ENCODE results near the gene WDHD1.

The WDHD1 gene

DNA sequence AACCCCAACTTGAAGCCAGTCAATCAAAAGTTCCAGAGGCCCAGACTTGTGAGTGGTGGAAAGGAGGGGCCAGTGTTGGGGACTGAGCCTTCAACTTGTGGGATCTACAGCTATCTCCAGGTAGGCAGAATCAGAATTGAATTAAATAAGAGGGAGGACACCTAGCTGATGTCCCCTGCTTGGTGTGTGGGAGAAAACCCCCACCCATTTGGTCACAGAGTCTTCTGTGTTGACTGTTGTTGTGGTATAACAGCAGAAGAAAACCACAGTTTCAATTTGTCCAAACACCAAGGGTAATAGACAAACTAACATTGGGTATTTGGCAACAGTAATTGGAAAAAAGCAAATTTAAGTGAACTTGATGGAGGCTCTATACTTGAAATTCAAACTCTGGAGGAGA is 120.8 kb downstream of the WDHD1 start:
- Histone ChIP-seq H3K4me2 (ENCODE audit: low read length) (no peak overlapping the region), H3K36me3 (ENCODE audit: control insufficient read depth, low read length) (no peaks in the 10 kb centered on the region), H3K9me2 (replicated peaks; ENCODE audit: control insufficient read depth, low read length) (no peaks in the 10 kb centered on the region), H3K27ac (ENCODE audit: low read depth, low read length) (no peak overlapping the region), H3K4me1 (ENCODE audit: control insufficient read depth, low read length) (peaks cover 8% of the 10 kb centered on the region), H3K79me2 (ENCODE audit: control insufficient read depth, low read length) (peaks cover 9% of the 10 kb centered on the region), H3K27me3 (ENCODE audit: control insufficient read depth, low read length) (no peaks in the 10 kb centered on the region), H4K20me1 (ENCODE audit: control insufficient read depth, insufficient read depth, low read depth, low read length) (no peaks in the 10 kb centered on the region), H3F3A (ENCODE audit: control insufficient read depth, insufficient read depth) (no peaks in the 10 kb centered on the region), H3K9me3 (ENCODE audit: control insufficient read depth, insufficient read depth, low read length) (no peaks in the 10 kb centered on the region), H3K4me3 (ENCODE audit: low read length) (no peak overlapping the region)
- TF ChIP-seq CTCF (IDR thresholded peaks at IDR 0.05; ENCODE audit: low read depth, low read length, poor library complexity, severe bottlenecking) (no peak), EZH2phosphoT487 (IDR thresholded peaks at IDR 0.05; ENCODE audit: borderline replicate concordance, low read length) (no peak)

DNA sequence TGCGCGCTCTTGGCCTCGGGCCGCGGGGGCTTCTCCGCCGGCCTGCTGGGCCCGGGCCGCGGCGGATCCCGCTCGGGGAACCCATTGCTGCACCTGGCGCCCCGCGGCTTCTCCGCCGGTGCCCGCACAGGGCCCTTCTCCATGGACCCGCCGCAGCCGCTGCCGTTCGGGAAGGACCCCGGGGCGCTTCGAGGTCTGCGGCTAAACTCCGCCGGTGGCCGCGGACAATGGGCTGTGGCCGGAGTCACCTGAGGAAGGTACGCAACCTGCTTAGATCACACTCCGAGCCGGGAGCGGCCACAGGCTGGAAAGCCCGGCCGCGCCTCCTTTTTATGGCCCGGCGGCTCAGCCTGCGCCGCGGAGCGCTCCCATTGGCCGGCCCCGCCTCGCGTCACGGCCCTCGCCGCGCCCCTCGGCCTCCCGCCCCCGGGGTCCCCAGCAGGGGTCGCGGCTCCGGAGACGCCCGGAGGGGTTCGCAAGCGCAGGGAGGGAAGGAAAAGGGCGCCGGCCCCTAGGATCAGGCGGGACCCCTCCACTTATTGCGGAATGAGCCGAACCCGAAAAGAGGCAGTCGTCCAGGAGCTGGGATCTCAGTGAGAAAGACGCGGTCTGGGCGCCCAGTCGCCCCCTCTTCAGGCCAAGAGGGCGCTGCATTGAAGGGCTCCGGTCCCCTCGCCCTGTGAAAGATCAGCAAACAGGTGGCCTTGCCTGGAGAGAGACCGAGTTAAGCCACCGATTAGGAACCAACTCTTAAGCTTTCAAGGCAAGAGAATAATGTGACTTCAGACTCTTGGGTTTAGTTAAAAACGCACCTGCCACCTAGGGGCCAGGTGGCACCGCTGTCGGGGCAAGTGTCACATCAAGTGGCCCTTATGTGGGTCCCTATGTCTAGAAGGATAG is 124.1 kb downstream of the WDHD1 start, which contains the start of gene GCH1:
GCH1 (minus strand) TSS at position 306 of the 900 bp plus-strand sequence; CDS start at position 143, 163 bp downstream.
- H3K79me2 ChIP-seq (ENCODE audit: control insufficient read depth, low read length): peaks cover 31% of the 10 kb centered on the region
- H3K36me3 ChIP-seq (ENCODE audit: control insufficient read depth, low read length): no peaks in the 10 kb centered on the region
- peak within 1 kb of the TSS; percentile 58 for H3K27ac ChIP-seq (ENCODE audit: low read depth, low read length)
- H3K27me3 ChIP-seq (ENCODE audit: control insufficient read depth, low read length): no peaks in the 10 kb centered on the region
- no peaks in the 10 kb centered on the region for H3K9me3 ChIP-seq (ENCODE audit: control insufficient read depth, insufficient read depth, low read length)
- peak within 1 kb of the TSS; percentile 82 for H3K4me2 ChIP-seq (ENCODE audit: low read length)
- H3K9me2 ChIP-seq (replicated peaks; ENCODE audit: control insufficient read depth, low read length): no peaks in the 10 kb centered on the region
- no peaks in the 10 kb centered on the region for H3F3A ChIP-seq (ENCODE audit: control insufficient read depth, insufficient read depth)
- H4K20me1 ChIP-seq (ENCODE audit: control insufficient read depth, insufficient read depth, low read depth, low read length): no peaks in the 10 kb centered on the region
- no peak for TF ChIP-seq EZH2phosphoT487 (IDR thresholded peaks at IDR 0.05; ENCODE audit: borderline replicate concordance, low read length)
- TF ChIP-seq CTCF (IDR thresholded peaks at IDR 0.05; ENCODE audit: low read depth, low read length, poor library complexity, severe bottlenecking): peak; percentile 87
- peak within 1 kb of the TSS; percentile 92 for H3K4me3 ChIP-seq (ENCODE audit: low read length)
- H3K4me1 ChIP-seq (ENCODE audit: control insufficient read depth, low read length): peaks cover 17% of the 10 kb centered on the region

DNA sequence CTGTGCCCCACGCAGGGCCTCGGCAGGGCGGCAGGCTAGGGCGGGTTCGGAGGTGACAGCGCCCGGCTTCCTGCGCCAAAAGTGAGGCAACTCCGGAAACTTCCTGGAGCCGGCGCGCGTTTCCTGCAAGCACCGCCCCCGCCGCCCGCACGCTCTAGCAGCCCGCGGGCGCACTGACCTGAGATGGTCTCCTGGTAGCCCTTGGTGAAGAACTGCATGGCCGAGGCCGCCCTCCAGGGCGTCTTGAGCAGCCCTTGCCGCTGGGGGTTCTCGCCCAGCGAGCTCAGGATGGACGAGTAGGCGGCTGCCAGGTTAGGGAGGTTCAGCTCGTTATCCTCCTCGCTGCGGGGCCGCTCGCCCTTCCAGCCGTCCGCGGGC is 124.8 kb downstream of the WDHD1 start:
- no peaks in the 10 kb centered on the region for H3K27me3 ChIP-seq (ENCODE audit: control insufficient read depth, low read length)
- peaks cover 35% of the 10 kb centered on the region for H3K79me2 ChIP-seq (ENCODE audit: control insufficient read depth, low read length)
- H3K36me3 ChIP-seq (ENCODE audit: control insufficient read depth, low read length): no peaks in the 10 kb centered on the region
- no peaks in the 10 kb centered on the region for H4K20me1 ChIP-seq (ENCODE audit: control insufficient read depth, insufficient read depth, low read depth, low read length)
- peak overlapping the region; percentile 82 for H3K4me2 ChIP-seq (ENCODE audit: low read length)
- no peaks in the 10 kb centered on the region for H3K9me3 ChIP-seq (ENCODE audit: control insufficient read depth, insufficient read depth, low read length)
- peak overlapping the region; percentile 58 for H3K27ac ChIP-seq (ENCODE audit: low read depth, low read length)
- H3F3A ChIP-seq (ENCODE audit: control insufficient read depth, insufficient read depth): no peaks in the 10 kb centered on the region
- no peaks in the 10 kb centered on the region for H3K9me2 ChIP-seq (replicated peaks; ENCODE audit: control insufficient read depth, low read length)
- H3K4me3 ChIP-seq (ENCODE audit: low read length): peak overlapping the region; percentile 92
- H3K4me1 ChIP-seq (ENCODE audit: control insufficient read depth, low read length): peaks cover 17% of the 10 kb centered on the region
- TF ChIP-seq CTCF (IDR thresholded peaks at IDR 0.05; ENCODE audit: low read depth, low read length, poor library complexity, severe bottlenecking) (no peak), EZH2phosphoT487 (IDR thresholded peaks at IDR 0.05; ENCODE audit: borderline replicate concordance, low read length) (no peak)

Measured in DOHH2 (cell line).